Skin epidermis (tissue), 12 donors: ENCODE results near the gene KLK7.
"Not testable (repeated sequence)": the region's sequence is repeated elsewhere in the genome, so short reads cannot be mapped to it uniquely, and the experiment has no call there.

Source experiments
- H3K27ac ChIP-seq, 21 experiments: fragments of 200-600 bp; sonication (generic) in 11 of 21; one replicate each; pipeline ENCODE4 v1.5.0; 2020; ENCODE audit warnings: mild to moderate bottlenecking in 3 of 21, inconsistent platforms in 2 of 21, moderate library complexity in 2 of 21
- H3K4me3 ChIP-seq, 7 experiments: fragments of 200-600 bp; sonication (generic) in 2 of 7; one replicate each; pipeline ENCODE4 v1.5.0; 2020; ENCODE audit warnings: inconsistent platforms in 2 of 7, mild to moderate bottlenecking in 2 of 7, moderate library complexity in 1 of 7

KLK7 gene

DNA sequence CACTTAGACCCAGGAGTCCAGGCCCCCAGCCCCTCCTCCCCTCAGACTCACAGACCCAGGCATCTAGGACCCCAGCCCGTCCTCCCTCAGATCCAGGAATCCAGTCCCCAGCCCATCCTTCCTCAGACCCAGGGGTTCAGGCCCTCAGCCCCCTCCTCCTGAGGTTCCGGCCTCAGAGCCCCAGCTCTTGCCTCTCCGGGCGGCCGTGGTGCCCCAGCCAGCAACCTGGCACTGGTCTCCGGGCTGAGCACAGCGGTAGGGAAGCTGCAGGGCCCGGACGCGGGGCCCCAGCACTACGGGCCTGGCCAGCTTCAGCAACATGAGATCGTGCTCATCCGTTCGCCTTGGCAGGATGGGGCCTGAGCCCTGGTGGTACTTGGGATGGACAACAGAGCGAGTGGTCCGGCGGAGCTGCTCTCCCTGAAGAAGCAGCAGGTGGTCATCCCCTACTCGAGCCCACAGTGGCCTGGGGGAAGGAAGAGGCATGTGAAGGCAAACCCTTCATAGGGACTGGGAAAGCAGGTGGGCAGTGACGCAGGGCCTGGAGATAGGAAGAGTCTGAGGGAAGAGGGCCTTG, 32.1 kb upstream of the KLK7 start:
- Histone ChIP-seq H3K27ac (no peak overlapping the region), H3K4me3 (no peak overlapping the region)

DNA sequence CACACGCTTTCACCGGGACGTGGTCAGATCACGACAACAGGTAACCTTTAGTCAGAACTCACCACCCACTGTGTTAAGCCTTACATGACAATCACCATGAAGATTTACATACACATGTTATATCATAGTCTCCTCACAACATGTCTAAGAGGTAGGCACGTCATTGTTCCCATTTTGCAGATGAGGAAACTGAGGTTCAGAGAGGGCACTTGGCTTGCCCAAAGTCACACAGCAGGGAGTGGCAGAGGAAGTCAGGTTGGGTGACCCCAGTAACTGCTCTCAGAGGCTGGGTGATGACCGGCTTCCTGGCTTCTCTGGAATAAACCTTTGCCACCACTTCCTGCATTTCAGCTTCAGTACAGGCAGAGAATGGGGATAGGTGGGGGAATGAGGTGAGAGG, 30.5 kb upstream of the KLK7 start:
- H3K27ac ChIP-seq = peak overlapping the region in 1 of 21 experiments; percentile 22

DNA sequence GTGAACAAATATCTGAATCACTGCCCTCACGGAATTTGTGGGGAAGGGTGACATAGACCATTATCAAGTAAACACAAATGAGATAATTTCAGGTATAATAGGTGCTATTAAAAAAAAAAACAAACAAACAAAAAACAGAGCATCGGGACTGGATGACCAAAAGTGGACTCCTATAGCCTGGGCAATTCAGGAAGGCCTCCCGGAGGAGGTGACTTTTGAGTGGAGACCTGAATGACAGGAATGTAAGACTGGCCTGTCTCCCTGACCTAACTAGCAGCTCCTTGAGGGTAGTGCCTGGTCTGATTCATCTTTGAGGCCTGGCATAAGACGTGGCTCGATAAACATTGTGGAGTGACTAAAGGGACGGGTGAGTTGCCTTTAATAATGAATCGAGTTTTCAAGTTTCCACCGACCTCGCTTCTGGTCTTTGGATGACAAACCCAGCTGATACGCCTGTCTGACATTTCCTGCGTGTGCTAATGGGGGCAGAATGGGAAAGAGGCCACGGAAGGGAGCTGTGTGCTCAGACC, 29.0 kb upstream of the KLK7 start:
- no peak overlapping the region for H3K4me3 ChIP-seq
- no peak overlapping the region for H3K27ac ChIP-seq

More for the DNA sequence above, 30.5 kb upstream of the KLK7 start:
- no peak overlapping the region for H3K4me3 ChIP-seq

DNA sequence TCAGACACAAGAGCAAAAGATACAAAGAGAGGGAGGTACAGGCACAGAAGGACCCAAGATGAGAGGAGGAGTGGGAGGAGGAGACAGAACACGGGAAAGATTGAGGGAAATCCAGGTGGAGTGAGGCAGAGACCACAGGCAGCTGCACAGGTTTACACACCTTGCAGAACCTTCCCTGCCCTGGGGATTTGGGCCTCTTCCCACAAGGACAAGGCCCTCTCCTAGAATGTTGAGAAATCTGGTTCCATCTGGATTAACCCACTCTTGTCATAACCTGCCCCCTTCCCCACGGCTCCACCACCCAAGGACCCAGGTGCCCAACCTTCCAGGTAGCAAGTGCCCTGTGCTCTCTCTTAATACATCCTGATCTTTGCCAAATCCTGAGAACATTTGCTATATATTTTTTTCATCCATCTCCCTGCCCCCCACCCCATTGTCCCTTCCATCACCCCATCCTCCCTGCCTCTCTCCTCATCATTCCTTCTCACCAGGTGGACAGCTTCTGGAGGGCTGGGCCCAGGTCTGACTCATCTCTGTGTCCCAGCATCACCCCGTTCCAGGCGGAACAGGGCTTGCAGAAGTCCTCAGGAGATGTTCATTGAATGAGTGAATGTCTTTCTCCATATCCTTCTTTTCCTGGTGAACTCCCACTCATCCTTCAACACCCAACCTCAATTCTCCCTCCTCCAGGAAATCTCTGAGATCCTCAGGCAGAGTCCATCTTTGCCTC, 26.5 kb upstream of the KLK7 start:
- H3K4me3 ChIP-seq = no peak overlapping the region

DNA sequence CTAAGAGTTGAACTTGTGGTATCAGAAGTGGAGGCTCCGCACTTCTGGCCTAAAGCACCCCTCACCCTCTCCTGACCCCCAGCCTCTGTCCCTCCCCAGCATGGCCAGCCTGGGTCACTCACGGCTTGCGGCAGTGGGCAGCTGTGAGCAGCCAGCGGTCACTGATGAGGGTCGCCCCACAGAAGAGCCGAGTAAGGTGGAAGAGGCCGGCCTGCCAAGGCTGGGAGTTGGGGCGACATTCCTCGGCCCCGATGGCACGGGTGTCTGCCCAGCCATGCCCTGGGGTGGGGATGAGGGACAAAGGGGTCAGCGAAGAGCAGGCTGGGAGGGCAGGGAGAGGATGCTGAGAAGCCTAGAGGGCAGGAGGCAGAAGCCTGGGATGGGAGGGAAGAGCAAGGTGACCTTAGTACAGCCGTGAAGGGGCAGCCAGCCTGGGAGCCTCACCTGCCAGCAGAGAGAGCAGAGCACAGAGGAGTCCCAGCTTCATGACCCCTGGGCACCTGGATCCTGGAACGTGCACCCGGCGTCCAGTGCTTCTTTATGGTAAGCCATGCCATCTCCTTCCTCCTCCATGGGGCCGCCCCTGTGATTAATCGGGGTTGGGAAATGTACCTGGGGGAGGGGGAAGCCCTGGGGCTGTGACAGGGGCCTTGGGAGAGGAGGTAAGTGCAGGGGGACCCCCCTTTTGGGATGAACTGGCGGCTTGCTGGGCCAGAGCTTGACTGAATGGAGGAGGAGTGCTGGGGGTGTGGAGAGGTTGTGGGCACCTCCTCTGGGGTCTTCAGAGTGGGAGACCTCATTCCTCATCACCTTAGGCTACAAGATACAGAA, 25.6 kb upstream of the KLK7 start:
- Histone ChIP-seq H3K4me3 (no peak overlapping the region), H3K27ac (peak overlapping the region in 14 of 21 experiments; percentile 20 to 71 (median 52))

More for the DNA sequence above, 26.5 kb upstream of the KLK7 start:
- H3K27ac ChIP-seq = peak overlapping the region in 13 of 21 experiments; percentile 20 to 71 (median 55)

DNA sequence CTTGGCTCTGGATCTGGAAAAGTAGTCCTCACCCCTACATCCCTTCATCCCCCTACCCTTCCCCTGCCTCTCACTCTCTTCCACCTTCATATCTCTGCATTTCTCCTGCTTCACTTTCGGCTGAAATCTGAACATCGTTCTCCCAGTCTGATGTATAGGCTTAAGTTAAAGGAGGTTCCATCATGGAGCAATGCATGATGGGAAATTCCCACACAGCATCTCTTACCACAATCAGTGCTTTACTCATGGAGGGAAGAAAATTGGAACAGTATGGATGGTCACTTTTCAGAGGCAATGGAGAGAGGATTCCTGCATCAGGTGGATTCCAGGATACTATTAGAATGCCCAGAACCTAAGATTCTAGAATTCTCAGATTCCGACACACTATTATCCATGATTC, 23.8 kb upstream of the KLK7 start:
- H3K27ac ChIP-seq = no peak overlapping the region
- H3K4me3 ChIP-seq = no peak overlapping the region

DNA sequence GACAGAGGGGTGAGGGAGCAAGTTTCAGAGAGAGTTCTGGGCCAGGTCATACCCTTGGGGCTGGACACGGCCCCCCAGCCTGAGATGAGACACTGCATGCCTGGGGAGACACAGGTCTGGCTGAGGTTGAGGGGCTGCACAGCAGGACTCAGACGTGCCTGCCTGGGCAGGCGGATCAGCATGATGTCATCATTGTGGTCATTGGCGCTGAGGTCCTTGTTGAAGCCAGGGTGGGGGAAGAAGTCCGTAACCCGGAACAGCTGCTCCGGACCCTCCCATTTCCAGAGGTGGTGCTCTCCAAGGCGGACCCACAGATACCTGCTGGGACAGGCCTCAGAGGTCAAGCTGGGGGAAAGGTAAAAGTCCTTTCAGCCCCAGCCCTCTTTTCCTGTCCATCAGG, 22.7 kb upstream of the KLK7 start:
- Histone ChIP-seq H3K4me3 (no peak overlapping the region), H3K27ac (no peak overlapping the region)

DNA sequence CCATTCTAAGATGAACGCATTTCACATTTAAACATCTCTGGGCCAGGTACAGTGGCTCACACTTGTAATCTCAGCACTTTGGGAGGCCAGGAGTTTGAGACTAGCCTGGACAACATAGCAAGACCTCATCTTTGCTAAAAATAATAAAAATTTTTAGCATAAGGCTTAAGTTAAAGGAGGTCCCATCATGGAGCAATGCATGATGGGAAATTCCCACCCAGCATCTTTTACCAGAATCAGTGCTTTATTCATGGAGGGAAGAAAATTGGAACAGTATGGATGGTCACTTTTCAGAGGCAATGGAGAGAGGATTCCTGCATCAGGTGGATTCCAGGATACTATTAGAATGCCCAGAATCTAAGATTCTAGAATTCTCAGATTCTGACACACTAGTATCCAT, 21.5 kb upstream of the KLK7 start:
- no peak overlapping the region for H3K27ac ChIP-seq
- H3K4me3 ChIP-seq = no peak overlapping the region

DNA sequence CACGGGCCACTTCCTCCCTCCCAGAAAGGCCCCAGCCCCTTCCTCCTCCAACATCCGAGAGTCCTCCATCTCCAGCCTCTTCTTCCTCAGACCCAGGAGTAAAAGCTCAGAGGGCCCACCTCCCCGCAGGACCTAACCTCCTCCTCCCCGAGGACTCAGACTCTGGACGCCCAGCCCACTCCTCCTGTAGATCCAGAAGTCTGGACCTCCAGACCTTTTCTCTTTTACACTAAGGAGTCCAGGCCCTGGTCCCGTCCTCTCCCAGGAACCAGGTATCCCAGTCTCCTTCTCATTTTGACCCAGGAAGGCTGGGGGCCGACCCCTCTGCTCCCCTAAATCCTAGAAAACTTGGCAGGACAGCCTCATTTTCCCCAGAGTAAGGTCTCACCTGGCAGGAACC, 19.6 kb upstream of the KLK7 start:
- peak overlapping the region in 1 of 21 experiments; percentile 10 for H3K27ac ChIP-seq
- H3K4me3 ChIP-seq = no peak overlapping the region

DNA sequence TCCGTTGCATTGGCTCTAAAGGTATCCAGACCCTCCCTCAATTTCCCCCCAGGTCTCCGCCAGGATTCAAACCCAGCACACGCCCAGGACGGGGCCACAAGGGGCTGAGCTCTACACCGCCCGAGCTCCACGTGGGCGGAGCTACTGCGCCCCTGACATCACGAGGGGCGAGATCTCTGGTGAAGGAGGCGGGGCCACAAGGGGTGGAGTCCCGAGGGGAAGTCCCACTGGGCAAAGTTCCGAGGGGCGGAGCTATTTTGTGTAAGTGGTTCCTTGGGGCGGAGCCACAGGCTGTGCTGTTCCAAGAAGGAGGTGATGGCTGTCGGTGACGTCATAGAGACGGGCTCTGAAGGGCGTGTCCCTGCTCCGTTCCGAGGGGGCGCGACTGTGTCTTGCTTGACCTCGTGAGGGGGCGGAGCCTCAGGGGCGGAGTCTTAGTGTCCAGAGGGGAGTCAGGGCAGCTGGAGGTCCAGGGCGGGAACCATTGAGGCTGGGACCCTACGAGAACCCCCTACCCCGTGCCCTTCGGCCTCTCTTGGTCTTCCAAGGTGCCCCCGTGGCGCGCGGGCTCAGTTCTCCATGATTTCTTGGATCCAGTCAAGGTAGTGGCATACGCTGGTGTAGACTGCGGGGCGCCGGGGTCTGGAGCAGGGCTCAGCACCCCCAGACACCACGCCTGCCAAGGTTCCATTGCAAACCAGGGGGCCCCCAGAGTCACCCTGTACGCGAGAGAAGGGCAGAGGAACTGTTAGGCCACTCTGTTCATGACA, 19.0 kb upstream of the KLK7 start:
- H3K4me3 ChIP-seq = peak overlapping the region in 1 of 7 experiments; percentile 32
- H3K27ac ChIP-seq = peak overlapping the region in 14 of 21 experiments; percentile 10 to 85 (median 74)

DNA sequence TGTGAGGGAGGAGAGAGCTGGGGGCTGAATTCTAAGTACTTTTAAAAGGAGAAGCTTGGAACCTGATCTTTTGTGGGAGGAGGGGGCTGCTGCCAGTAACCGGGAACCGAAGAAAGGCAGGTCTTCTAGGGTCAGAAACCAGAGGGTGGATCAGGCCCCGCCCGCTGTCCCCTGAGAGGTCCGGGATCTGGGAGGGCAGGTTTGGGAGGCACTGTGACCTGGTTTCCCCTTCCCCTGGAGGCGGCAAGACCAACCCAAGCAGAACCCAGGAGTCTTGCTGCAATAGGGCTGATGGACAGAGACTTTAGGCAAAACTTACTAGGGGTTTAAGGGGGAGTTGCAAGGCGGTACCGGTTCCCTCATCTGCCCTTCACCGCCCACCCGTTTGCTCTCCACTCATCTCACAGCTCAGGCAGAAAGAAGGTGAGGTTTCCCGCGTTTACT, 18.4 kb upstream of the KLK7 start:
- H3K27ac ChIP-seq = peak overlapping the region in 19 of 21 experiments; percentile 13 to 85 (median 71)
- H3K4me3 ChIP-seq = peak overlapping the region in 1 of 7 experiments; percentile 32

DNA sequence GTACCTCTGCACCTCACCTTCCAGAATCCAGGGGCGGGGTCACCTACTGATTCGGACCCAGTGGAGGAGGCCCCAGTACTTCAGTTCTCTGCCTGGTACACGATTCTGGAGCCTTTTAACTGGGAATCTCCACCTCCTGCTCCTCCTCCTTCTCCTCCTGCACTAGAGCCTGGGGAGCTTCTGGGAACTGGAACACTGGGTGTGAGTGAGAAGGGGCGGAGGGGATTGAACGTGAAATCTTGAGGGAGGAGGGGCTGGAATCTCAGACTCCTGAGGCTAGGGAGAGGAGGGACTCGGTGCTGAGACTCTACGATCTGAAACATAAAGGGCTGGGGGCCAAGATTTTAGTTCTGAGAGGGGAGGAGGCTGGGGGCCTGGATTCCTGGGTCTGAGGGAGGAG, 17.8 kb upstream of the KLK7 start, which contains the start of gene KLK8:
TSS of gene KLK8 (minus strand) at position 90 of the 400 bp plus-strand sequence. CDS start 437 bp downstream, outside the sequence.
- H3K4me3 ChIP-seq = peak within 1 kb of the TSS; percentile 3 to 38 (median 25)

DNA sequence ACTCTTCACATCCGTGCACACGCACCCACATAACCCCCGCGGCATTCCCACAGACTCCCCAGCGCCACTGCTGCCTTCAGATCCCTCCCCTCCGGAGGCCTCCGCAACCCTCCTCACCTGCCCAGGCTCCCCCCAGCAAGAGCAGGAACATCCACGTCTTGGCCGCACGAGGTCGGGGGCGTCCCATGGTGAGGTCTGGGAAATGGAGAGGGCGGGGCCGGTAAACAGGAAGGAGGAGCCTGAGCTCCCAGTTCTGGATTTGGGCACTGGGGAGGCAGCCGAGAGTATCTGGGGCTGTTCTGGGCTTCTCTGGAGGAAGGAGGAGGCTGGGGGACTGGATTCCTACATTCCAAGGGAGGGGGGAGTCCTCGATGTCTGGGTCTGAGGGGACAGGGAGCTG, 17.3 kb upstream of the KLK7 start:
- Histone ChIP-seq H3K27ac (peak overlapping the region in 18 of 21 experiments; percentile 1 to 85 (median 71)), H3K4me3 (peak overlapping the region; percentile 3 to 38 (median 25))

More for the DNA sequence above, 17.8 kb upstream of the KLK7 start, which contains the start of gene KLK8:
- peak within 1 kb of the TSS in 19 of 21 experiments; percentile 13 to 85 (median 71) for H3K27ac ChIP-seq

DNA sequence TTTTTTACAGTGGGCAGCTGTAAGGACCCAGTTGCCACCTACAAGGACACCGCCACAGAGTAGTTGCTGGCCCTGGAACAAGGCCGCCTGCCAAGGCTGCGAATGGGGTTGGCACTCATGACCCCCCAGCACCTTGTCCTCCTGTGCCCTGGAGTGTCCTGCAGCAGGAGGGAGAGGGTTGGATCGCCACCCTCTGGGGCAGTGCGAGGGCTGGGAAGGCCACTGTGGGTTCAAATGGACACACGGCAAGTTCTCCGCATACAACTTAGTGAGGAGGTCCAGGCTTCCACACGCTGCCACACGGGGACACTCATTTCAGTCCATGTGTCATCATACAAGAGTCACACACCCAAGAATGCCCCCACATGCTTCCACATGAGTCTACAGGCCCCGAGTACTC, 16.7 kb upstream of the KLK7 start:
- Histone ChIP-seq H3K27ac (peak overlapping the region in 14 of 21 experiments; percentile 13 to 85 (median 74)), H3K4me3 (peak overlapping the region; percentile 3 to 38 (median 25))

DNA sequence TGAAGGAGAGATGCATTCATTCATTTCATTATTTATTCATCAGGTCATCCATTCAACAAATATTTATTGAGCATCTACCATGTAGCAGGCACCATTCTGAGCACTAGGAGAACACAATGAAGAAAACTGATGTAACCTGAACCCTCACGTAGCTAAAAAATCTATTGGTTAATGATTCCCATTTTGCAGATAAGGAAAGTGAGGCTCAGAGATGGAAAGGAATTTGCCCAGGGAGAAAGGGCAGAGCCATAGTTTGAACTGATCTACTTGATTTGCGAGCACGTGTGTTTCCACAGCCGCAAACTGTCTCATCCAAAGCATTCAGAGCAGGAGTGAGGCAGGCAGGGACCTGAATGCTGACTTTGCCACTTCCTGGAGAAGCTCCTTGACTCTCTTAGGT, 15.0 kb upstream of the KLK7 start:
- Histone ChIP-seq H3K4me3 (no peak overlapping the region), H3K27ac (no peak overlapping the region)

DNA sequence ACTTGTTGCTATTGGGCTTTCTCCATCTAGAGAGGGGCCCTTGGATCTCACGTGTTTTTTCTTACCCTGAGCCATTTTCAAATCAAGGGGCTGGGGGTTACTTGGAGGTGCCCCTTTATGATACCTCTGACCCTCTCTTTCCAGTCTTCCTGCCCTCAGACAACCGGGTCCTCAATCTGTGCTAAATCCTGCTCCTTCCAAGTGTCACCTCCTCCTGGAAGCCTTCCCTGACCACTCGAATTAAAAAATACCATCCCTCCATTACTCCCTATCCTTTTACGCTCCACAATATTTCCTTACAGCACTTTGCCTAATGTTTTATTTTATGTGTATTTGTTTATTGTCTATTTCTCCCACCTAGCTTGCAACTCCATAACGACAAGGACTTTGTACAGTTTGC, 14.3 kb upstream of the KLK7 start:
- Histone ChIP-seq H3K4me3 (no peak overlapping the region), H3K27ac (no peak overlapping the region)

DNA sequence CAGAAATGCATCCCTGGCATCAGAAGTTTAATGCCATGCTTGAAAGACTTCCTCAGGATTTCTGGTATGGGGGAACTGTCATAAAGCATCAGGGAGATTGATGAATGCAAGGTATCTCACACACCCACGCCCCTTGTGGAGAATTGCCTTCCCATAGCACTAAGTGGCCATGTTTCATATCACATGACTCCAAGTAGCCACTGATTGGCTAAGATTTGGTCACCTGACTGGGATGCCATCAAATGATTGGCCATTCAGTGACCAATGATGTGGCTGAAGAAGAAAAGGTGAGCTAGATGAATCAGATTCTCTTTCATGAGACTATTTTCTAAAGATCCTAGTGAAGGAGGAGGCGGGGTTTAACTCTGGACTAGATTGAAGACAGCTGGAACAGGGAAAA, 10.4 kb upstream of the KLK7 start:
- Histone ChIP-seq H3K27ac (no peak overlapping the region), H3K4me3 (no peak overlapping the region)

DNA sequence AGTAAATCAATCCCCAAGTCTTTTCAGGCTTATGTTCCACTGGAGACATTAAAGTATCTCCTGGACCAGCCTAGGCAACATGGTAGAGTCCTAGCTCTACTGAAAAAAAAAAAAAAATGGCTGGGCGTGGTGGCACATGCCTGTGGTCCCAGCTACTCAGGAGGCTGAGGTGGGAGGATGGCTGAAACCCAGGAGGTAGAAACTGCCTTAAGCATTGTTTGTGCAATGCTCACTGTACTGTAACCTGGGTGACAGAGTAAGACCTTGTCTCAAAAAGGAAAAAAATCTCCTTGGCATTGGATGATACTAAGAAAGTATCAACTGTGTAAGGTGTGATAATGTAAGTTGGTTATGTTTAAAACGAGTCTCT, 8.9 kb upstream of the KLK7 start:
- Histone ChIP-seq H3K27ac (peak overlapping the region in 3 of 21 experiments; percentile 12 to 57 (median 54)), H3K4me3 (no peak overlapping the region)

DNA sequence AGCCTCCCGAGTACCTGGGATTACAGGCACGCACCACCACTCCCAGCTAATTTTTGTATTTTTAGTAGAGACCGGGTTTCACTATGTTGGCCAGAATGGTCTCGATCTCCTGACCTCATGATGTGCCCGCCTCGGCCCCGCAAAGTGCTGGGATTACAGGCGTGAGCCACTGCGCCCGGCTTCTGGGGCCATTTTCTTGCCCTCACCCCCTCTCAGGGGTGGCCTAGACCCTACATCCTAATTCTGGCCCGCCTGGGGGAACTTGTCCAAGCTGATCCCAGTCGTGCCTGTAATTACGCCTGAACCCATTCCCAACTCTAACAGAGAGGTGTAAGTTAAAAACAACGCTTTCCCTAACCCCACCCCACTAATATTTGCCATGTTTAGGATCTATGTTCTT, 699 bp upstream of the KLK7 start:
- not testable (repeated sequence) for H3K4me3 ChIP-seq, H3K27ac ChIP-seq
